B cell (primary cell): ENCODE results near the gene PCSK4. TPM values are rescaled to one million over a fixed set of nuclear protein-coding genes. Genes with fewer than 3 reads are reported as not detected.
A peak's percentile ranks its signal among the peaks of the same experiment; 100 is the strongest.

Source experiments
- ATAC-seq: fragments of 200-7000 bp; cut with Tn5 transposase; one replicate; pipeline ENCODE4 v1.10.0; 2021; ENCODE audit warnings: low read depth, mild to moderate bottlenecking, moderate number of reproducible peaks, moderate library complexity
- CTCF ChIA-PET: fragments of 350-600 bp; sonication (Branson Sonifier 250); formaldehyde crosslinking; loops from one replicate; lab custom pipeline; 2021; ENCODE audit warnings: antibody characterized with exemption, inconsistent platforms; lab: Charles Lee
- POLR2A ChIA-PET: fragments of 350-600 bp; sonication (Branson Sonifier 250); formaldehyde crosslinking; loops from one replicate; lab custom pipeline; 2021; ENCODE audit warnings: antibody characterized with exemption; lab: Charles Lee
- DNase-seq: peaks from one replicate; pipeline ENCODE4 v3.0.0; 2013
- H2AFZ ChIP-seq: 2 replicates; pipeline ENCODE4 v1.6.1; 2012; ENCODE audit warnings: mild to moderate bottlenecking, low read depth, low read length; ENCODE audit not compliant: insufficient read depth, poor library complexity, severe bottlenecking
- H3K27ac ChIP-seq, 2 donors: 1 replicate in 1 of 2; 2 replicates in 1 of 2; pipeline ENCODE4 v1.5.1; 2012 to 2013; ENCODE audit warnings: low read length in 2 of 2, mild to moderate bottlenecking in 2 of 2, moderate library complexity in 1 of 2
- H3K27me3 ChIP-seq, 4 experiments: fragments of 200-600 bp in 1 of 4; sonication (generic) in 1 of 4; replicated peaks in 1 of 4; 1 replicate in 2 of 4; 2 replicates in 2 of 4; pipeline versions ENCODE4 v1.6.1 to v1.7.0; 2013 to 2016; ENCODE audit warnings: low read length in 3 of 4, mild to moderate bottlenecking in 2 of 4, mixed read lengths in 1 of 4, moderate library complexity in 1 of 4; ENCODE audit not compliant: insufficient read depth in 4 of 4, control insufficient read depth in 3 of 4; ENCODE audit errors: control extremely low read depth in 1 of 4
- H3K36me3 ChIP-seq, 2 experiments: replicated peaks in 1 of 2; 1 replicate in 1 of 2; 2 replicates in 1 of 2; pipeline versions ENCODE4 v1.6.1 to v1.7.1; 2013; ENCODE audit warnings: low read length in 1 of 2; ENCODE audit not compliant: insufficient read depth in 2 of 2, control insufficient read depth in 1 of 2; ENCODE audit errors: control extremely low read depth in 1 of 2, extremely low read depth in 1 of 2
- H3K4me1 ChIP-seq, 2 donors: fragments of 200-600 bp in 1 of 2; sonication (generic) in 1 of 2; 1 replicate in 1 of 2; 2 replicates in 1 of 2; pipeline versions ENCODE4 v1.5.1 to v1.6.1; 2013 to 2017; ENCODE audit warnings: low read length in 2 of 2; ENCODE audit not compliant: control insufficient read depth in 2 of 2, insufficient read depth in 2 of 2
- H3K4me2 ChIP-seq: replicated peaks from 2 replicates; pipeline ENCODE3; 2012; ENCODE audit warnings: mild to moderate bottlenecking, low read depth, low read length; ENCODE audit not compliant: poor library complexity, severe bottlenecking
- H3K4me3 ChIP-seq, 5 experiments: fragments of 200-600 bp in 1 of 5; sonication (generic) in 1 of 5; 1 replicate in 3 of 5; 2 replicates in 2 of 5; pipeline versions ENCODE4 v1.5.1 to v1.7.0; 2011 to 2016; ENCODE audit warnings: low read length in 4 of 5, mild to moderate bottlenecking in 4 of 5, low read depth in 2 of 5, control low read depth in 1 of 5, moderate library complexity in 1 of 5; ENCODE audit not compliant: insufficient read depth in 1 of 5; ENCODE audit errors: control extremely low read depth in 1 of 5, extremely low read depth in 1 of 5
- H3K79me2 ChIP-seq: fragments of 200-600 bp; sonication (generic); one replicate; pipeline ENCODE4 v1.6.0; 2016; ENCODE audit warnings: low read length; ENCODE audit not compliant: control insufficient read depth, insufficient read depth
- H3K9ac ChIP-seq: fragments of 200-600 bp; sonication (generic); 2 replicates; pipeline ENCODE4 v1.6.1; 2017; ENCODE audit warnings: mild to moderate bottlenecking, low read length, moderate library complexity
- H3K9me3 ChIP-seq, 3 donors: one replicate each; pipeline versions ENCODE4 v1.6.1 to v1.7.1; 2013; ENCODE audit warnings: low read length in 2 of 3; ENCODE audit not compliant: control insufficient read depth in 2 of 3, insufficient read depth in 1 of 3; ENCODE audit errors: control extremely low read depth in 1 of 3
- H4K20me1 ChIP-seq: 2 replicates; pipeline ENCODE4 v1.6.0; 2012; ENCODE audit warnings: mild to moderate bottlenecking, low read length; ENCODE audit not compliant: insufficient read depth, control insufficient read depth, poor library complexity, severe bottlenecking
- H3K27ac Mint-ChIP-seq: one replicate; pipeline ENCODE4 v1.8.0; 2021; ENCODE audit warnings: mixed read lengths
- H3K27me3 Mint-ChIP-seq: one replicate; pipeline ENCODE4 v1.8.0; 2021; ENCODE audit warnings: mixed read lengths
- H3K4me1 Mint-ChIP-seq: one replicate; pipeline ENCODE4 v1.8.0; 2021; ENCODE audit warnings: mixed read lengths
- H3K4me3 Mint-ChIP-seq: one replicate; pipeline ENCODE4 v1.8.0; 2021; ENCODE audit warnings: mixed read lengths
- H3K9me3 Mint-ChIP-seq: one replicate; pipeline ENCODE4 v1.8.0; 2022; ENCODE audit warnings: mixed read lengths; ENCODE audit not compliant: insufficient read depth
- CTCF ChIP-seq: fragments of 200-600 bp; IDR thresholded peaks from one replicate; pipeline ENCODE4 v1.8.0; 2022; ENCODE audit warnings: antibody characterized with exemption, mild to moderate bottlenecking
- EZH2 ChIP-seq: IDR thresholded peaks from 2 replicates; pipeline ENCODE4 v1.6.1; 2012; ENCODE audit warnings: borderline replicate concordance, low read depth, mild to moderate bottlenecking, moderate library complexity, low read length; ENCODE audit not compliant: insufficient read depth, poor library complexity, severe bottlenecking
- WGBS: methylation state at CpG from one replicate; pipeline ENCODE4 v1.1.5; 2013; ENCODE audit warnings: missing lambda C conversion rate; ENCODE audit not compliant: insufficient coverage; 5-methylcytosine and 5-hydroxymethylcytosine counted together
- intact Hi-C: fragments of 100-400 bp; cut with micrococcal nuclease; formaldehyde crosslinking; loops from one replicate; pipeline ENCODE4 v1.10.0; 2022
- polyA plus RNA-seq: library from polyadenylated mRNA; depleted of rRNA; stranded (reverse); fragments of >200 nt; gene quantifications from 2 replicates; pipeline ENCODE4 v1.2.3, GENCODE V29; 2012
- total RNA-seq, 2 donors: library from RNA; stranded (reverse); fragments of 120-200 nt in 1 of 2; gene quantifications; 1 replicate in 1 of 2; 2 replicates in 1 of 2; pipeline versions ENCODE4 v1.2.3 to v1.2.4, GENCODE V29; 2013 to 2022

The PCSK4 gene
- total and polyA plus RNA-seq, 2 donors (not counting 1 experiment from before 2014, with no cell fraction given) = 1.1 to 1.3 TPM

- H3K4me3 ChIP-seq = no peak overlapping the region
- DNase-seq (no peak), ATAC-seq (no peak)
- H3K27ac ChIP-seq = no peak overlapping the region
- Mint-ChIP-seq H3K4me3 (peak overlapping the region; percentile 33), H3K27ac (no peak overlapping the region), H3K27me3 (peaks cover 49% of the 10 kb centered on the region), H3K4me1 (peaks cover 34% of the 10 kb centered on the region), H3K9me3 (no peaks in the 10 kb centered on the region)
- 59% methylated on average over 21 of the region's 22 CpGs for WGBS
- no peaks in the 10 kb centered on the region for H3K79me2 ChIP-seq
- intact Hi-C loops = no loop called here
- ChIA-PET POLR2A (interaction anchor here (0.9 kb wide), 1 partner anchor 20 kb away, joined by 5 read pairs; no protein-coding TSS in a partner anchor), CTCF (interaction anchor here (1.1 kb wide), 1 partner anchor 369 kb away, joined by 3 read pairs; no protein-coding TSS in a partner anchor)
- no peak overlapping the region for H3K9ac ChIP-seq
- H4K20me1 ChIP-seq = peaks cover 15% of the 10 kb centered on the region
- peaks cover 0 to 84% (median 56%) of the 10 kb centered on the region in 4 experiments for H3K27me3 ChIP-seq
- H3K4me2 ChIP-seq = no peak overlapping the region
- H3K36me3 ChIP-seq = no peaks in the 10 kb centered on the region
- TF ChIP-seq CTCF = no peak
- no peak for TF ChIP-seq EZH2
- H3K4me1 ChIP-seq = peaks cover 35 to 44% of the 10 kb centered on the region in 2 donors
- H3K9me3 ChIP-seq = peaks cover 0 to 52% (median 0%) of the 10 kb centered on the region in 3 donors
- H2AFZ ChIP-seq = no peak overlapping the region
These were observed 39.1 kb downstream of the PCSK4 start for GRCh38 chr19:1450735-1451731.
